Measurements from ENCODE around the gene ADGRL3. TPM values are rescaled to one million over a fixed set of nuclear protein-coding genes. Genes with fewer than 3 reads are reported as not detected.
"Not testable (repeated sequence)": the region's sequence is repeated elsewhere in the genome, so short reads cannot be mapped to it uniquely, and the experiment has no call there.

Gene ADGRL3
- polyA plus RNA-seq, 5 donors, result 11.6 to 20.6 (median 19.9) TPM

DNA sequence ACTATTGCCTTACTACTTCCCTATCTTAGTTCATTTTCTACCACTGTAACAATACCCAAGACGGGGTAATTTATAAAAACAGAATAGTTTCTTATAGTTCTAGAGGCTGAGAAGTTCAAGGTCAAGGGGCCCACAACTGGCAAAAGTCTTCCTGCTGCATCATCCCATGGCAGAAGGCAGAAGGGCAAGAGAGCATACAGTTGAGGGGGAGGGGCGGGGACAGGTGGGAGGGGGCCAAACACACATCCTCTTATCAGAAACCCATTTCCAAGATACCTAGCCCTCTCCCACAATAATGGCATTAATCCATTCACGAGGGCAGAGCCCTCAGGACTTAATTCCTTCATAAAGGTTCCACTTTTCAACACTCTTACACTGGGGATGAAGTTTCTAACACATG is 690.2 kb downstream of the ADGRL3 start:
- no peak for DNase-seq

GRCh38 chr4:61891953-61892352 is 691.8 kb downstream of the ADGRL3 start:
- no peak for DNase-seq

DNA sequence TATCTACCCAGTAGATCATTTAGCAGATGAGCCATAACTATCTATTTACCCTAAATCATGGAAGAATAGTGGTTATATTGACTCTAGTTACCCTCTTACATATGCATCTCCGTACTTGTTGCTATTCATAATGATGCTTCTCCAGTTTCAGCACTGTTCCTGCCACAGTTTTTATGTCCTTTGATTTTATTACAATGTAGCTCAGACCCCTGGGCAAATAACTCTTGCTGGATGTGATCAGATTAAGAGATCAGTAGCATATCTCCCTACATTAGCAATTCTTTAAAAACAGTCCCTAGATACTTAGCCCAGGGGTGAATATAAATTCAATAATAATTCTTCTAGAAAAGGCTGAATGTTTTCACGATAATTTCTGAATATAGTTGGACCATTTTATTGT is 696.5 kb downstream of the ADGRL3 start:
- DNase-seq, result no peak

GRCh38 chr4:61909031-61909430 is 708.9 kb downstream of the ADGRL3 start:
- no peak for DNase-seq

DNA sequence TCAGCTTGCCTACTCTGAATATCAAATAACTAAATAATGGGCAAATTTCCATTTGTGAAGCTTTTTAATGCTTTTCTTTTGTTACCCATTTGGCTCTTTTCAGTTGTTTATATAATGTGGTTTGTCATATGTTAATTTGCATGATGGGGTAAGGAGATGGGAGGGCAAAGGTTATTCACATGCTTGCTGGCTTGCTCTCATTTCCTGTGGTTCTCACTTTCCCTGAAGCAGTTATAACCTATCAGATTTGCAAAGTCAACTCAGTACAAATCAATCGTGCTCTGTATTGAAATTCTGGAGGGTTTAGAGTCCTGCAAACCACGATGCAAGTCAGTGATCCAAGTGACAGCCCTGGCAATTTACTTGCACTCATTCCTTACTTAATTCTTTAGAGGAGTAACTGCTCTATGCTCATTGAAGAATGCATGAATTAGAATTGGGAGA is 711.2 kb downstream of the ADGRL3 start:
- DNase-seq, result no peak

DNA sequence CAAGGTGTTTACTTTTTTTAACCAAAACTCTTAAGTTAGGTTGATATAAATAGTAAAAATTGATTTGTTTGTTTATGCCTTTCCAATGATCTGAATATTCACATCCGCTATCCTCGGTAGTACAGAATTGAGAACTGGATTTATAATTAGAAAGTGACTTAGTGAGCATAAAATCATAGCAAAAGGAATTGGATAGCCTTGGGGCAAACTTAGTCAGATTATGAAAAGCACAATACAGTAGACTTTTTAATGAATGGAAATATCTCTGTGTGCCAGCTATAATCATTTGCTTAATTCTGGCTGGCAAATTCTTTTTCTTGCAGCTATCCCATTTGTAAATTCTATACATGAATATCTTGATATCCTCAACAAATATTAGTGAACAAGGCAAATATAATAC is 713.5 kb downstream of the ADGRL3 start:
- no peak for DNase-seq

DNA sequence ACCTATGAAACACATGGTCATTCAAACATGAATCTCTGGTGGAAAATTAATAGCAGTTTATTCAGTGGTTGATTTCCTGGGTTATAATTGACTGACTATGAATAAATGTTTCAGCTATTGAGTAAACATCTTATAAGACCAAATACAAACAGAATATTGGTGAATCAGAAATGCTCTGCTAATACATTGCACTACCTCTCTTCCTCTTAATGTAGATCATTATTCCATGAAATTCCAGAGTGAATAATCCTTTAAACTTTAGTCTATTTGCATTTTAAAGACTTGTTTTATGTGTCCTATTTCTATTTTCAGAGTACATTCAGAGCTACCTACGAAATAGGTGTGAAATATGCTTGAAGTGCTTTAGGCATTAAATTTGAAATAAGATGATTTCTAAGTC is 715.4 kb downstream of the ADGRL3 start:
- DNase-seq, result no peak

- no peak for DNase-seq
Observed at GRCh38 chr4:61918507-61918906, 718.4 kb downstream of the ADGRL3 start.

DNA sequence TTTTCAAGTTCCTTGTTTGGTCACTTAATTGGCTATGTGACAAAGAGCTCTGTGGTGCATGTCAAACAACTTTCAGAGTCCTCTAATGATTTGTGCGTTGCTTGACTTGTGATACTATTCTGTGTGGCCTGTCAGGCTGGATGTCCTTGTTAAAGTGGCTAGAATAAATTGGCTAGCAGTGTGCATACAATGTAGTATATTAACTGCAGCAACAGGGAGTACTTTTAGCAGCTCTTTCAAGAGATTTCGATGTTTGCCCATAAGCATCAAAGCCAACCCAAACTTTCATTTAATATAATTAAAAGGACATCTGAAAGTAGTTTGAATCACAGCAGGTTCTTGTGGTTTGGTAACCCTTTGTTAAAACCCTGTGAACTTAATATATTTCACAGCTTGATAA is 718.9 kb downstream of the ADGRL3 start:
- no peak for DNase-seq

DNA sequence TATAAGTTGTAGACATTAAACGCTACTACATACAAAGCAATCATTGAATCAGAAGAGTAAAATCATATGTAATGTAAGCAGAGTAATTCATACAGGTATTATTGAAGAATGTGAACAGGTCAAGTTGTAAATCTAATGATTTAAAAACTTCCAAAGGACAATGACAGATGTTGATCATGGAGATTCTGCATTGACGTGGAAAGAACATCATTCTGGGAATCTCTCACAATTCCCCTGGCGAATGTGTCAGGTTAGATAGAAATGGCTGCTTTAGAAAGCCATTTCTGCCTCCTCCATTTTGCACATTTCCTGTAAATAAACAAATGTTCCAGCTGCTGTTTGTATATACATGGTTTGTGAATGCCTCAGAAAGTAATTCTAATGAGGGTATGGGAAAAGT is 719.4 kb downstream of the ADGRL3 start:
- DNase-seq, result no peak

- no peak for DNase-seq
Observed at GRCh38 chr4:61921920-61922319, 721.8 kb downstream of the ADGRL3 start.

- no peak for DNase-seq
Observed at GRCh38 chr4:61922766-61923165, 722.6 kb downstream of the ADGRL3 start.

DNA sequence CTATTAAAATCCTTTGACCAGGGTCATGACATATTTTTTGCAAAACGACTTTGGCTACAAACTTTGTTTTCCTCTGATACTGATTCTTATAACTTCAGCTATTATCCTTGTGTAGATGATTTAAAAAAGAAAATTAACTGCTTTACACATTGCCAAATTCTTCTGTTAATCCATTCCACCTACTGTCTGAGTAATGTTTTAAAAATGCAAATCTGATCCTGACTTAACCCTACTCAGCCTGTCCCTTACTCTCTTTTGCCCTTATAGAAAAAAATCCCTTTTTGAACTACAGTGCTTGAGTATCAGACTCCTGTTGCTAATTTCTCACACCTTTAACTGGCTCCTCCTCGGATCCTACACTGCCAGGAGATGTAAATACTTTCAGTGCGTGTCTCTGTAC is 723.1 kb downstream of the ADGRL3 start:
- DNase-seq, result no peak

- DNase-seq, result no peak
Observed at GRCh38 chr4:61924131-61924530, 724.0 kb downstream of the ADGRL3 start.

GRCh38 chr4:61933527-61933926 is 733.4 kb downstream of the ADGRL3 start:
- DNase-seq, result no peak

GRCh38 chr4:61934198-61934597 is 734.1 kb downstream of the ADGRL3 start:
- no peak for DNase-seq

DNA sequence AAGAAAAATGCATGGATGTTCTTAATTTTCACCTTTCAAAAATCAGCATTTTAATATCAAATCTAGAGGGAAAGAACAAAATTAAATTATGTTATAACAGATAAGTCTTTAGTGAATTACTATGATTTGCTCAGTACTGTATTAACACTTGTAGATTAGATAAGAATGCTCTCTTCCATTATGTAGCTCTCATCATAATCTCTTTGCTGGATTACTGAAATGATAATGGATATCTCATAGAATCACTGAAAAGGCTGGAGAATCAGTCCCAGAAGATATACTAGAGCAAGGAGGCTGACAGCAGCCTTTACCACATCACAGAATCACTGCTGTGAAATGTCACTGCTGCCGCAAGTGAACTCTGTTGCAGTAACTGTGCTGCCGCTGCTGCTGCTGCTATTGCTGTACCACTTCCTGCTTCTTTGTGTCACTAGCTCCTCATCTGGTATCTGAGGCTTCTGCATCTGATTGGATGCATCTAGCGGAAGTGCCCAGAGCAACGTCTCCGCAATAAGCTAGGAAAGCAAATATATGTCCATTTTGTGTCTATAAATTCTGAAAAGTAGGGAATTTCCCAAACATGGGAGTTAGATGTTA is 738.2 kb downstream of the ADGRL3 start:
- no peak for DNase-seq

GRCh38 chr4:61950625-61951024 is 750.5 kb downstream of the ADGRL3 start:
- no peak for DNase-seq

- no peak for DNase-seq
Observed at GRCh38 chr4:61953386-61953785, 753.3 kb downstream of the ADGRL3 start.

DNA sequence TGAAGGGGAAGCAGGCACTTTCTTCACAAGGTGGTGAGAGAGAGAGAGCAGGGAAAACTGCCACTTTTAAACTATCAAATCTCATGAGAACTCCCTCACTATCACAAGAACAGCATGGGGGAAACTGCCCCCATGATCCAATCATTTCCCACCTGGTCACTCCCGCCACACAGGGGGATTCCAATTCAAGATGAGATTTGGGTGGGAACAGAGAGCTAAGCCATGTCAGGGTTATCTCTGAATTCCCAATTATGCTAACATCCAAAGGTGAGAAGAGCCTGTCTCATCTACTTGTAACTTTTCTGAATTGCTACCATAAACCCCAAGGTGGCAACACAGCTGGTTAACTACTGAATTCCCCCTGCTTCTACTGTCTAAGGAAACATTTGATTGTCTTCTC is 758.5 kb downstream of the ADGRL3 start:
- DNase-seq, result no peak

GRCh38 chr4:61959087-61959486 is 759.0 kb downstream of the ADGRL3 start:
- DNase-seq, result no peak

GRCh38 chr4:61984260-61984909 is 784.3 kb downstream of the ADGRL3 start:
- no peak for DNase-seq

- no peak for DNase-seq
Observed at GRCh38 chr4:61985426-61985825, 785.3 kb downstream of the ADGRL3 start.

GRCh38 chr4:61986929-61987328 is 786.8 kb downstream of the ADGRL3 start:
- DNase-seq, result not testable (repeated sequence)

All from right lung (tissue), 5 donors.